Placental epithelial cell (primary cell): ENCODE measurements around the gene FBXW5. TPM values are rescaled to one million over a fixed set of nuclear protein-coding genes. Genes with fewer than 3 reads are reported as not detected.

Source experiments
- total RNA-seq: library from RNA; depleted of rRNA; stranded (reverse); fragments of >200 nt; gene quantifications from 2 replicates; pipeline ENCODE4 v1.2.3, GENCODE V29; 2012

FBXW5 gene
- total RNA-seq = 112 and 219 TPM in 2 replicates

GRCh38 chr9:136944519-136945332 lies at the start of gene FBXW5, which contains the start of gene C8G:
Gene FBXW5, minus strand, starts transcription at chr9:136944738. Its CDS starts 655 bp downstream, at chr9:136944083.
Gene C8G, plus strand, starts transcription at chr9:136945243. Its CDS starts 78 bp downstream, at chr9:136945321.

GRCh38 chr9:136991993-136992818 lies 47.7 kb upstream of the FBXW5 start, which contains the start of gene PAXX:
Gene PAXX, plus strand, starts transcription at chr9:136992422. Its CDS starts 22 bp downstream, at chr9:136992444.

GRCh38 chr9:136982232-136983051 lies 37.9 kb upstream of the FBXW5 start, which contains the start of gene LCNL1:
Gene LCNL1, plus strand, starts transcription at chr9:136982993. Its CDS starts 594 bp downstream, at chr9:136983587.

GRCh38 chr9:136977223-136977622 lies 32.7 kb upstream of the FBXW5 start, which contains the start of gene PTGDS:
Gene PTGDS, plus strand, starts transcription at chr9:136977504. Its CDS starts 75 bp downstream, at chr9:136977579.

GRCh38 chr9:136951541-136952320 lies 7.2 kb upstream of the FBXW5 start, which contains the start of gene LCN12:
Gene LCN12, plus strand, starts transcription at chr9:136952273. Its CDS starts 55 bp downstream, at chr9:136952328.

Other genes starting within 250 kb of the FBXW5 start
- gene DIPK1B, start 232.2 kb downstream of the FBXW5 start, total RNA-seq = 0.39 TPM in 1 of 2 replicates, not detected in the other
- gene LCN10, start 201.8 kb downstream of the FBXW5 start, total RNA-seq = not detected in 2 replicates
- not detected in 2 replicates for gene LCN6, start 196.2 kb downstream of the FBXW5 start, total RNA-seq
- not detected in 2 replicates for gene LCN8, start 186.5 kb downstream of the FBXW5 start, total RNA-seq
- gene LCN15, start 180.2 kb downstream of the FBXW5 start, total RNA-seq = not detected in 2 replicates
- gene TMEM141, start 153.4 kb downstream of the FBXW5 start, total RNA-seq = 52.9 and 53.0 TPM in 2 replicates
- gene CCDC183, start 148.4 kb downstream of the FBXW5 start, total RNA-seq = 0.33 and 0.39 TPM in 2 replicates
- gene RABL6, start 136.8 kb downstream of the FBXW5 start, total RNA-seq = 47.9 and 75.5 TPM in 2 replicates
- gene AJM1, start 102.3 kb downstream of the FBXW5 start, total RNA-seq = 0.76 and 1.2 TPM in 2 replicates
- gene PHPT1, start 95.3 kb downstream of the FBXW5 start, total RNA-seq = 100 and 144 TPM in 2 replicates
- 3.0 and 3.5 TPM in 2 replicates for gene MAMDC4, start 92.4 kb downstream of the FBXW5 start, total RNA-seq
- gene EDF1, start 78.4 kb downstream of the FBXW5 start, total RNA-seq = 175 and 192 TPM in 2 replicates
- 8.4 and 13.7 TPM in 2 replicates for gene TRAF2, start 58.2 kb downstream of the FBXW5 start, total RNA-seq
- gene C8G, start 505 bp upstream of the FBXW5 start, total RNA-seq = 0.98 and 3.9 TPM in 2 replicates
- gene LCN12, start 7.5 kb upstream of the FBXW5 start, total RNA-seq = 1.1 TPM in 1 of 2 replicates, not detected in the other
- gene PTGDS, start 32.8 kb upstream of the FBXW5 start, total RNA-seq = 0.76 and 2.0 TPM in 2 replicates
- gene LCNL1, start 38.3 kb upstream of the FBXW5 start, total RNA-seq = not detected in 2 replicates
- gene PAXX, start 47.7 kb upstream of the FBXW5 start, total RNA-seq = 11.0 and 16.8 TPM in 2 replicates
- gene CLIC3, start 51.8 kb upstream of the FBXW5 start, total RNA-seq = 328 and 397 TPM in 2 replicates
- 11.6 and 15.3 TPM in 2 replicates for gene ABCA2, start 83.5 kb upstream of the FBXW5 start, total RNA-seq
- not detected in 2 replicates for gene FUT7, start 87.3 kb upstream of the FBXW5 start, total RNA-seq
- under 0.01 and 0.22 TPM in 2 replicates for gene NPDC1, start 101.4 kb upstream of the FBXW5 start, total RNA-seq
- gene ENTPD2, start 109.3 kb upstream of the FBXW5 start, total RNA-seq = 0.11 TPM in 1 of 2 replicates, not detected in the other
- 2.4 and 5.4 TPM in 2 replicates for gene SAPCD2, start 125.8 kb upstream of the FBXW5 start, total RNA-seq
- 12.6 and 15.5 TPM in 2 replicates for gene UAP1L1, start 132.8 kb upstream of the FBXW5 start, total RNA-seq
- 70.3 and 93.4 TPM in 2 replicates for gene MAN1B1, start 142.2 kb upstream of the FBXW5 start, total RNA-seq
- gene DPP7, start 170.0 kb upstream of the FBXW5 start, total RNA-seq = 52.1 and 108 TPM in 2 replicates
- gene GRIN1, start 194.4 kb upstream of the FBXW5 start, total RNA-seq = under 0.01 TPM in 1 of 2 replicates, not detected in the other
- not detected in 2 replicates for gene LRRC26, start 225.3 kb upstream of the FBXW5 start, total RNA-seq
- not detected in 2 replicates for gene TMEM210, start 227.3 kb upstream of the FBXW5 start, total RNA-seq
- 28.3 and 48.3 TPM in 2 replicates for gene ANAPC2, start 243.8 kb upstream of the FBXW5 start, total RNA-seq
- gene SSNA1, start 243.9 kb upstream of the FBXW5 start, total RNA-seq = 72.2 and 73.2 TPM in 2 replicates